Measurements from ENCODE around the gene ACE. TPM values are rescaled to one million over a fixed set of nuclear protein-coding genes. Genes with fewer than 3 reads are reported as not detected.

Gene ACE
- polyA plus RNA-seq, 1 donor (not counting 4 experiments of a cell fraction or from before 2014, with no cell fraction given) = 0.07 TPM

GRCh38 chr17:63491413-63491812 lies 14.6 kb downstream of the ACE start:
- Histone ChIP-seq H2AFZ (ENCODE audit: control insufficient read depth, low read length) (no peak overlapping the region), H3K9ac (ENCODE audit: control insufficient read depth, extremely low read depth, insufficient read depth, low read length) (no peak overlapping the region), H3K27me3 (ENCODE audit: control insufficient read depth, extremely low read depth, insufficient read depth, low read length) (peaks cover 23% of the 10 kb centered on the region), H3K4me1 (ENCODE audit: control insufficient read depth, extremely low read depth, insufficient read depth, low read length) (no peaks in the 10 kb centered on the region), H3K9me1 (ENCODE audit: control insufficient read depth, extremely low read depth, insufficient read depth, low read length) (no peaks in the 10 kb centered on the region), H3K36me3 (ENCODE audit: control insufficient read depth in 2 of 2, extremely low read depth in 1 of 2, insufficient read depth in 2 of 2, low read length in 2 of 2) (no peaks in the 10 kb centered on the region), H3K4me2 (ENCODE audit: control insufficient read depth, extremely low read depth, insufficient read depth, low read depth, low read length) (no peak overlapping the region), H3K27ac (ENCODE audit: control insufficient read depth, insufficient read depth, low read length) (no peak overlapping the region), H3K9me3 (ENCODE audit: control insufficient read depth, low read depth, low read length) (no peaks in the 10 kb centered on the region), H4K20me1 (ENCODE audit: control insufficient read depth, extremely low read depth, insufficient read depth, low read length) (no peaks in the 10 kb centered on the region), H3K79me2 (ENCODE audit: control insufficient read depth, insufficient read depth, low read length) (no peaks in the 10 kb centered on the region), H3K4me3 (ENCODE audit: control insufficient read depth in 2 of 3, extremely low read depth in 1 of 3, insufficient read depth in 2 of 3, low read depth in 1 of 3, low read length in 3 of 3) (no peak overlapping the region)
- TF ChIP-seq CTCF (optimal IDR thresholded peaks at IDR 0.05 in 1 of 3, IDR thresholded peaks at IDR 0.05 in 1 of 3, conservative IDR thresholded peaks at IDR 0.05 in 1 of 3; ENCODE audit: extremely low read depth in 1 of 3, insufficient read depth in 2 of 3, low read length in 3 of 3) = no peak
- TF ChIP-seq EZH2 (IDR thresholded peaks at IDR 0.05; ENCODE audit: low read length) = no peak
- DNase-seq (ENCODE audit: low read depth, low spot score) = no peak
- no peak for FAIRE-seq
- dilution Hi-C loops (cut with MboI; ENCODE audit: extremely low pct_ligation_motif_present, low sequenced_read_pairs) = no loop called here

DNA sequence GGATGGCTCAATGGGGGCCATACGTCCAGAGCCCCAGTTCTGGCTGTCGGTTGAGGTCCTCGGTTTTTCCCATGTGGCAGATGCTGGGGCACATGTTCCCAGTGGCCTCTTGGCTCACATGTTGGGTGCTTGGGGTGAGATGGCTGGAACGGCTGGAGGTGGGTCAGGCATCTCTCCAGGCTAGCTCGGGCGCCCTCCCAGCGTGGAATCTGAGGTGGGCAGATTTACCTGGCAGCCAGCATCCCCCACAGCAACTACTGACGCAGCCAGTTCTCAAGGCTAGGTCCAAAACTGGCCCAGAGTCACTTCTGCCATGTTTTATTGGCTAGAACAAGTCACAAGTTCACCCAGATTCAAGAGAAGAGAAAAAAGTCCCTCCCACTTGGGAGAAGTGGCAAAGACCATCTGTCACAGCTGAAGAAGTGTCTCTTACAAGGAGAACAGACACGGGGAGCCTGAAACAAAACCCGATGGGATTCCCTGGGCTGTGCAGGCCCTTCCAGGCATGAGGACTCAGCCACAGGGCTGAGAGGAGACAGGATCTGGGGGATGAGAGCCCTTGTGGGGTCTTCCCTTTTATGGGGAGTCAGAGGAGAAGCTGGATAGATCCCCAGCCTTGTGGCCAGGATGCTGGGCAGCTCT lies 15.2 kb downstream of the ACE start:
- no peak overlapping the region for H3K4me2 ChIP-seq (ENCODE audit: control insufficient read depth, extremely low read depth, insufficient read depth, low read depth, low read length)
- H3K36me3 ChIP-seq (ENCODE audit: control insufficient read depth in 2 of 2, extremely low read depth in 1 of 2, insufficient read depth in 2 of 2, low read length in 2 of 2) = no peaks in the 10 kb centered on the region
- H3K4me3 ChIP-seq (ENCODE audit: control insufficient read depth in 2 of 3, extremely low read depth in 1 of 3, insufficient read depth in 2 of 3, low read depth in 1 of 3, low read length in 3 of 3) = no peak overlapping the region
- no peaks in the 10 kb centered on the region for H4K20me1 ChIP-seq (ENCODE audit: control insufficient read depth, extremely low read depth, insufficient read depth, low read length)
- DNase-seq (ENCODE audit: low read depth, low spot score) = no peak
- no peak overlapping the region for H2AFZ ChIP-seq (ENCODE audit: control insufficient read depth, low read length)
- peaks cover 18% of the 10 kb centered on the region for H3K27me3 ChIP-seq (ENCODE audit: control insufficient read depth, extremely low read depth, insufficient read depth, low read length)
- no peaks in the 10 kb centered on the region for H3K4me1 ChIP-seq (ENCODE audit: control insufficient read depth, extremely low read depth, insufficient read depth, low read length)
- no peaks in the 10 kb centered on the region for H3K9me3 ChIP-seq (ENCODE audit: control insufficient read depth, low read depth, low read length)
- no peak for TF ChIP-seq CTCF (optimal IDR thresholded peaks at IDR 0.05 in 1 of 3, IDR thresholded peaks at IDR 0.05 in 1 of 3, conservative IDR thresholded peaks at IDR 0.05 in 1 of 3; ENCODE audit: extremely low read depth in 1 of 3, insufficient read depth in 2 of 3, low read length in 3 of 3)
- no peak for TF ChIP-seq EZH2 (IDR thresholded peaks at IDR 0.05; ENCODE audit: low read length)
- H3K9me1 ChIP-seq (ENCODE audit: control insufficient read depth, extremely low read depth, insufficient read depth, low read length) = no peaks in the 10 kb centered on the region
- no peaks in the 10 kb centered on the region for H3K79me2 ChIP-seq (ENCODE audit: control insufficient read depth, insufficient read depth, low read length)
- no peak overlapping the region for H3K27ac ChIP-seq (ENCODE audit: control insufficient read depth, insufficient read depth, low read length)
- no peak for FAIRE-seq
- no peak overlapping the region for H3K9ac ChIP-seq (ENCODE audit: control insufficient read depth, extremely low read depth, insufficient read depth, low read length)
- dilution Hi-C loops (cut with MboI; ENCODE audit: extremely low pct_ligation_motif_present, low sequenced_read_pairs) = no loop called here
